HCT116 (cell line): ENCODE measurements around the gene DPY19L2. TPM values are rescaled to one million over a fixed set of nuclear protein-coding genes. Genes with fewer than 3 reads are reported as not detected.
"Not testable (repeated sequence)": the region's sequence is repeated elsewhere in the genome, so short reads cannot be mapped to it uniquely, and the experiment has no call there.

Experiments
- ATAC-seq: fragments of 200-7000 bp; cut with Tn5 transposase; 2 replicates; pipeline ENCODE4 v1.9.1; 2020; ENCODE audit warnings: mild to moderate bottlenecking, moderate library complexity
- BruUV-seq: library from RNA; stranded (reverse); fragments of 400-500 nt; replicated peaks from 2 replicates; lab custom pipeline; 2021; lab: Mats Ljungman, UMichigan
- CTCF ChIA-PET: fragments of 300-600 bp; sonication (Branson Sonifier 250); formaldehyde crosslinking; loops from one replicate; lab custom pipeline; 2021; ENCODE audit warnings: antibody characterized with exemption; lab: Charles Lee
- POLR2A ChIA-PET: fragments of 300-600, 350-600 bp; sonication (Branson Sonifier 250); formaldehyde crosslinking; loops from one replicate; lab custom pipeline; 2021; ENCODE audit warnings: antibody characterized with exemption; lab: Charles Lee
- RAD21 ChIA-PET, 2 experiments: fragments of 300-600 bp; sonication (Branson Sonifier 250); formaldehyde crosslinking; loops; one replicate each; lab custom pipeline; 2023; ENCODE audit warnings: low total read pairs in 2 of 2; ENCODE audit not compliant: uncharacterized antibody in 2 of 2, unreplicated experiment in 2 of 2, low non-redundant PET in 1 of 2; lab: Charles Lee
- DNase-seq: peaks from one replicate; pipeline ENCODE4 v3.0.0-alpha.2; 2010; ENCODE audit warnings: low read depth, low spot score
- H2AFZ ChIP-seq: fragments of 200-600 bp; shearing (Covaris generic), sonication (generic); 2 replicates; pipeline ENCODE4 v1.6.1; 2017; ENCODE audit warnings: low read depth, mixed run types, mixed read lengths, antibody characterized with exemption, low read length; ENCODE audit not compliant: poor library complexity, severe bottlenecking
- H3K27ac ChIP-seq: 2 replicates; pipeline ENCODE4 v1.5.1; 2012; ENCODE audit warnings: low read depth, low read length
- H3K27me3 ChIP-seq: fragments of 200-600 bp; sonication (generic); 2 replicates; pipeline ENCODE4 v1.6.1; 2016; ENCODE audit warnings: mixed run types, low read length, mixed read lengths; ENCODE audit not compliant: insufficient read depth
- H3K36me3 ChIP-seq, 2 experiments: fragments of 200-500 bp in 1 of 2; fragments of 200-600 bp in 1 of 2; sonication (Bioruptor generic) in 1 of 2; sonication (generic) in 1 of 2; 2 replicates each; pipeline versions ENCODE4 v1.5.1 to v1.6.1; 2014 to 2016; ENCODE audit warnings: low read length in 2 of 2, inconsistent platforms in 1 of 2, mixed read lengths in 1 of 2, mixed run types in 1 of 2; ENCODE audit not compliant: insufficient read depth in 2 of 2, control insufficient read depth in 1 of 2
- H3K4me1 ChIP-seq, 2 experiments: fragments of 200-600 bp in 1 of 2; sonication (generic) in 1 of 2; 2 replicates each; pipeline versions ENCODE4 v1.5.1 to v1.6.1; 2012 to 2017; ENCODE audit warnings: low read length in 2 of 2, inconsistent platforms in 1 of 2, mild to moderate bottlenecking in 1 of 2, mixed read lengths in 1 of 2, mixed run types in 1 of 2, moderate library complexity in 1 of 2; ENCODE audit not compliant: insufficient read depth in 2 of 2, control insufficient read depth in 1 of 2
- H3K4me2 ChIP-seq: fragments of 200-600 bp; sonication (generic); 2 replicates; pipeline ENCODE4 v1.6.1; 2017; ENCODE audit warnings: mixed run types, low read length, mixed read lengths
- H3K4me3 ChIP-seq, 2 experiments: fragments of 200-600 bp in 1 of 2; sonication (generic) in 1 of 2; replicated peaks in 1 of 2; 2 replicates each; pipeline ENCODE4 v1.5.1; 2011 to 2016; ENCODE audit warnings: low read length in 2 of 2, control low read depth in 1 of 2, low read depth in 1 of 2, mild to moderate bottlenecking in 1 of 2, mixed read lengths in 1 of 2, mixed run types in 1 of 2
- H3K79me2 ChIP-seq: fragments of 200-600 bp; sonication (generic); 2 replicates; pipeline ENCODE4 v1.6.1; 2017; ENCODE audit warnings: mild to moderate bottlenecking, mixed run types, low read length, moderate library complexity, mixed read lengths; ENCODE audit not compliant: insufficient read depth
- H3K9ac ChIP-seq: fragments of 200-600 bp; sonication (generic); 2 replicates; pipeline ENCODE4 v1.6.1; 2016; ENCODE audit warnings: low read length, mixed read lengths
- H3K9me2 ChIP-seq: fragments of 200-600 bp; sonication (generic), shearing (Covaris generic); 2 replicates; pipeline ENCODE4 v1.6.1; 2017; ENCODE audit warnings: mixed run types, mild to moderate bottlenecking, moderate library complexity; ENCODE audit not compliant: insufficient read depth
- H3K9me3 ChIP-seq, 2 experiments: fragments of 200-500 bp in 1 of 2; fragments of 200-600 bp in 1 of 2; sonication (Bioruptor generic) in 1 of 2; sonication (generic) in 1 of 2; 2 replicates each; pipeline ENCODE4 v1.6.1; 2014 to 2017; ENCODE audit warnings: low read length in 2 of 2, mixed read lengths in 2 of 2, inconsistent platforms in 1 of 2, low read depth in 1 of 2, mild to moderate bottlenecking in 1 of 2, mixed run types in 1 of 2, moderate library complexity in 1 of 2; ENCODE audit not compliant: control insufficient read depth in 1 of 2, insufficient read depth in 1 of 2
- H4K20me1 ChIP-seq: fragments of 200-600 bp; sonication (generic), shearing (Covaris generic); 2 replicates; pipeline ENCODE4 v1.6.1; 2017; ENCODE audit warnings: mixed run types, mild to moderate bottlenecking, moderate library complexity; ENCODE audit not compliant: insufficient read depth
- intact Hi-C: fragments of 100-400 bp; cut with micrococcal nuclease; formaldehyde crosslinking; loops from 2 replicates; pipeline ENCODE4 v1.10.0; 2022
- total RNA-seq: library from RNA; stranded (reverse); gene quantifications from one replicate; pipeline ENCODE4 v1.2.1, GENCODE V29; 2021; ENCODE audit not compliant: unreplicated experiment

Gene DPY19L2
- total RNA-seq, 1 experiment from 2014 or later, result not detected

DNA sequence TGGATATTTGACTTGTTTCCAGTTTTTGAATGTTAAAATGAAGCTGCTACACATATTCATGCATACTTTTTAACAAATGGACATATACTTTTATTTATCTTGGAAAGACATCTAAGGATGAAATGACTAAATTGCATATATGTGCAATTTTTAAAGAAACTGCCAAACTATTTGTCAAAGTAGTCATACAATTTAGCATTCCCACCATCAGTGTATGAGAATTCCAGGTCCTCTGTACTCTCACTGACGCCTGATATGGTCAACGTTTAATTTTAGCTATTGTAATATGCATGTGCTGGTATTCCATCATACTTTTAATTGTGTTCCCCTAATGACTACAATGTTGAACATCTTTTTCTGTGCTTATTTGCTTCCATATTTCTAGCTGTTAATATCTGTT is 22.5 kb upstream of the DPY19L2 start:
- CTCF ChIA-PET, H3K9ac ChIP-seq, intact Hi-C loops, DNase-seq, H3K4me2 ChIP-seq, H3K9me2 ChIP-seq, H2AFZ ChIP-seq, H3K27me3 ChIP-seq, POLR2A ChIA-PET, H4K20me1 ChIP-seq, H3K4me3 ChIP-seq, ATAC-seq, H3K9me3 ChIP-seq, H3K36me3 ChIP-seq, H3K4me1 ChIP-seq, H3K79me2 ChIP-seq, BruUV-seq, H3K27ac ChIP-seq: not testable (repeated sequence)
- RAD21 ChIA-PET, result interaction anchor here in 1 of 2 experiments (0.6 kb wide), 1 partner anchor 514 kb away, joined by 7 read pairs; no protein-coding TSS in a partner anchor

DNA sequence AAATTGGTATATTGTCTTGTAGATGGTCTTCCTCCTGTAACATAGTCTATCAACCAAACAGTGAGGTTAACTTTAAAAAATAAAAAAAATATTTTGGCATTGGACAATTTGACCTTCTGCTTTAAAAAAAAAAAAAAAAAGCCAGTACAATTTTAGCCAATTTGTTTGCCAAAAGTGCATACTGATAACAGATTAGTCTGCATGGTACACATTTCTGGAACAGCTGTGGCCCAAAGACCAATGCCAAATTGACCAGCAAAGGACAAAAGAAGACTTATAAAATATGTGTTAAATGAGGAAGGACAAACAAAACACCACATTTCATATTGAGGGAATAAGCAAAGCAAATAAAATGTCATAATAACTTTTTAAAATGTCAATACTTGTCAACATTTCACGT is 20.8 kb upstream of the DPY19L2 start:
- CTCF ChIA-PET, result not testable (repeated sequence)

DNA sequence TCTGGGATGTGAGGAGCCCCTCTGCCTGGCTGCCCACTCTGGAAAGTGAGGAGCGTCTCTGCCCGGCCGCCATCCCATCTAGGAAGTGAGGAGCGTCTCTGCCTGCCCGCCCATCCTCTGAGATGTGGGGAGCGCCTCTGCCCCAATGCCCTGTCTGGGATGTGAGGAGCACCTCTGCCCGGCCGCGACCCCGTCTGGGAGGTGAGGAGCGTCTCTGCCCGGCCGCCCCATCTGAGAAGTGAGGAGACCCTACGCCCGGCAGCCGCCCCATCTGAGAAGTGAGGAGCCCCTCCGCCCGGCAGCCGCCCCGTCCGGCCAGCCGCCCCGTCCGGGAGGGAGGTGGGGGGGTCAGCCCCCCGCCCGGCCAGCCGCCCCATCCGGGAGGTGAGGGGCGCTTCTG is 18.3 kb upstream of the DPY19L2 start:
- H3K4me2 ChIP-seq, RAD21 ChIA-PET, H3K36me3 ChIP-seq, H3K4me1 ChIP-seq, BruUV-seq, ATAC-seq, H2AFZ ChIP-seq, H4K20me1 ChIP-seq, intact Hi-C loops, H3K4me3 ChIP-seq, H3K27me3 ChIP-seq, H3K9me2 ChIP-seq, H3K9ac ChIP-seq, DNase-seq, H3K27ac ChIP-seq, H3K9me3 ChIP-seq, H3K79me2 ChIP-seq, CTCF ChIA-PET: not testable (repeated sequence)
- POLR2A ChIA-PET, result interaction anchor here (0.6 kb wide), 1 partner anchor 367 kb away, joined by 3 read pairs; no protein-coding TSS in a partner anchor

More for the DNA sequence above, 20.8 kb upstream of the DPY19L2 start:
- H3K4me1 ChIP-seq, intact Hi-C loops, H2AFZ ChIP-seq, H3K4me3 ChIP-seq, H3K4me2 ChIP-seq, H3K36me3 ChIP-seq, H3K27me3 ChIP-seq, H4K20me1 ChIP-seq, POLR2A ChIA-PET, H3K9me3 ChIP-seq, DNase-seq, H3K9me2 ChIP-seq, ATAC-seq, RAD21 ChIA-PET, H3K27ac ChIP-seq, BruUV-seq, H3K9ac ChIP-seq, H3K79me2 ChIP-seq: not testable (repeated sequence)

DNA sequence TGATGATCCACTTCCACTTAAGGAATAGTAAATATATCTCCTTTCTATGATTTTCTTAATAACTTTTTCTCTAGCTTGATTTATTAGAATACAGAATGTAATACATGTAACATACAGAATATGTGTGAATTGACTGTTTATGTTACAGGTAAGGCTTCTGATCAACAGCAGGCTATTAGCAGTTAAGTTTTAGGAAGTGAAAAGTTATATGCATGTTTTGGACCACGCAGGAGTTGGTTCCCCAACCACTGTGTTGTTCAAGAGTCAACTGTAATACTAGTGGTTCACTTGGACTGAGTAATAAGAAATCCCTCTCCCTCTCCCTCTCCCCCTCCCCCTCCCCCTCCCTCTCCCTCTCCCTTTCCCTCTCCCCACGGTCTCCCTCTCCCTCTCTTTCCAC is 17.5 kb upstream of the DPY19L2 start:
- H3K4me3 ChIP-seq, DNase-seq, H2AFZ ChIP-seq, H3K36me3 ChIP-seq, CTCF ChIA-PET, H3K4me2 ChIP-seq, H3K9ac ChIP-seq, BruUV-seq, H3K4me1 ChIP-seq, H3K27ac ChIP-seq, H3K9me2 ChIP-seq, H3K79me2 ChIP-seq, ATAC-seq, H3K9me3 ChIP-seq, RAD21 ChIA-PET, H3K27me3 ChIP-seq, H4K20me1 ChIP-seq, intact Hi-C loops: not testable (repeated sequence)
- POLR2A ChIA-PET, result interaction anchor here (0.6 kb wide), 1 partner anchor 366 kb away, joined by 3 read pairs; no protein-coding TSS in a partner anchor
